Testis (tissue), 2 donors: ENCODE data around the gene SFRP5.

Experiments used
- POLR2A ChIP-seq: fragments of 450-650 bp; IDR thresholded peaks from one replicate; pipeline ENCODE4 v1.6.1; 2017; ENCODE audit warnings: antibody characterized with exemption, mild to moderate bottlenecking, moderate library complexity
- TF ChIP-seq, protein P1 (sequence below), 3 experiments: fragments of 450-650 bp in 2 of 3; fragments of 200-600 bp in 1 of 3; sonication (generic) in 1 of 3; IDR thresholded peaks; one replicate each; pipeline ENCODE4 v1.5.1; 2016 to 2019; ENCODE audit warnings: antibody characterized with exemption in 3 of 3, mild to moderate bottlenecking in 2 of 3, moderate library complexity in 1 of 3

- TF ChIP-seq, protein P1, sequence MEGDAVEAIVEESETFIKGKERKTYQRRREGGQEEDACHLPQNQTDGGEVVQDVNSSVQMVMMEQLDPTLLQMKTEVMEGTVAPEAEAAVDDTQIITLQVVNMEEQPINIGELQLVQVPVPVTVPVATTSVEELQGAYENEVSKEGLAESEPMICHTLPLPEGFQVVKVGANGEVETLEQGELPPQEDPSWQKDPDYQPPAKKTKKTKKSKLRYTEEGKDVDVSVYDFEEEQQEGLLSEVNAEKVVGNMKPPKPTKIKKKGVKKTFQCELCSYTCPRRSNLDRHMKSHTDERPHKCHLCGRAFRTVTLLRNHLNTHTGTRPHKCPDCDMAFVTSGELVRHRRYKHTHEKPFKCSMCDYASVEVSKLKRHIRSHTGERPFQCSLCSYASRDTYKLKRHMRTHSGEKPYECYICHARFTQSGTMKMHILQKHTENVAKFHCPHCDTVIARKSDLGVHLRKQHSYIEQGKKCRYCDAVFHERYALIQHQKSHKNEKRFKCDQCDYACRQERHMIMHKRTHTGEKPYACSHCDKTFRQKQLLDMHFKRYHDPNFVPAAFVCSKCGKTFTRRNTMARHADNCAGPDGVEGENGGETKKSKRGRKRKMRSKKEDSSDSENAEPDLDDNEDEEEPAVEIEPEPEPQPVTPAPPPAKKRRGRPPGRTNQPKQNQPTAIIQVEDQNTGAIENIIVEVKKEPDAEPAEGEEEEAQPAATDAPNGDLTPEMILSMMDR (IDR thresholded peaks at IDR 0.05) = no peak
- TF ChIP-seq POLR2A = no peak
Observed at GRCh38 chr10:97782455-97783228, 10.8 kb upstream of the SFRP5 start.
